22Rv1 (cell line): ENCODE measurements around the gene DENND4A.

Source experiments
- H3K27ac ChIP-seq: fragments of 450-650 bp; 2 replicates; pipeline ENCODE4 v1.5.1; 2017
- CTCF ChIP-seq: fragments of 450-650 bp; IDR thresholded peaks from 2 replicates; pipeline ENCODE4 v1.5.1; 2017; ENCODE audit warnings: mild to moderate bottlenecking
- ZFX ChIP-seq: fragments of 450-650 bp; IDR thresholded peaks from 2 replicates; pipeline ENCODE4 v1.6.1; 2017; ENCODE audit warnings: antibody characterized with exemption, borderline replicate concordance

DENND4A gene

GRCh38 chr15:65650312-65651041 is 141.6 kb downstream of the DENND4A start:
- TF ChIP-seq CTCF (no peak), ZFX (no peak)
- no peak overlapping the region for H3K27ac ChIP-seq

- TF ChIP-seq CTCF (no peak), ZFX (no peak)
Observed at GRCh38 chr15:65646486-65646885, 145.6 kb downstream of the DENND4A start.

DNA sequence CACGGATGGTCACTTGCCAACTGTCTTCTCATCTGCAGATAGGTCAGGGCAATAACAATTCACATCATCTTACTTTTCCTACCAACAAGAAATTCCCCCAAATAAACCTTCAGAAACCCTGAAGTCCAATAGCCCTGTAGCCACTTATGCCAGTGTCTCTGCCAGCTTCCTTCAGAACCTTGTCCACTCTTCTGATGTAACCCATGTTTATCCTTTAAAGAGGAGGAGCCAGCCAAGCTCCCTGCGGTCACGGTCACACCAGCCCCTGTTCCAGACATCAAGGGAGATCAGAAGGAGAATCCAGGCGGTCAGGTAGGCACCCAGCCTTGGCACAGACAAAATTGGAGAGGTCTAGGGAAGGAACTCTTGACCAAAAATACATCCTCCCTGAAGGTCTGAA is 146.7 kb downstream of the DENND4A start:
- no peak for TF ChIP-seq ZFX
- no peak for TF ChIP-seq CTCF
- H3K27ac ChIP-seq, result no peak overlapping the region

More at GRCh38 chr15:65646486-65646885, 145.6 kb downstream of the DENND4A start:
- H3K27ac ChIP-seq, result no peak overlapping the region

GRCh38 chr15:65644282-65644681 is 147.8 kb downstream of the DENND4A start:
- no peak overlapping the region for H3K27ac ChIP-seq
- TF ChIP-seq ZFX (no peak), CTCF (no peak)

- TF ChIP-seq ZFX (no peak), CTCF (no peak)
- H3K27ac ChIP-seq, result no peak overlapping the region
Observed at GRCh38 chr15:65642594-65642993, 149.5 kb downstream of the DENND4A start.

DNA sequence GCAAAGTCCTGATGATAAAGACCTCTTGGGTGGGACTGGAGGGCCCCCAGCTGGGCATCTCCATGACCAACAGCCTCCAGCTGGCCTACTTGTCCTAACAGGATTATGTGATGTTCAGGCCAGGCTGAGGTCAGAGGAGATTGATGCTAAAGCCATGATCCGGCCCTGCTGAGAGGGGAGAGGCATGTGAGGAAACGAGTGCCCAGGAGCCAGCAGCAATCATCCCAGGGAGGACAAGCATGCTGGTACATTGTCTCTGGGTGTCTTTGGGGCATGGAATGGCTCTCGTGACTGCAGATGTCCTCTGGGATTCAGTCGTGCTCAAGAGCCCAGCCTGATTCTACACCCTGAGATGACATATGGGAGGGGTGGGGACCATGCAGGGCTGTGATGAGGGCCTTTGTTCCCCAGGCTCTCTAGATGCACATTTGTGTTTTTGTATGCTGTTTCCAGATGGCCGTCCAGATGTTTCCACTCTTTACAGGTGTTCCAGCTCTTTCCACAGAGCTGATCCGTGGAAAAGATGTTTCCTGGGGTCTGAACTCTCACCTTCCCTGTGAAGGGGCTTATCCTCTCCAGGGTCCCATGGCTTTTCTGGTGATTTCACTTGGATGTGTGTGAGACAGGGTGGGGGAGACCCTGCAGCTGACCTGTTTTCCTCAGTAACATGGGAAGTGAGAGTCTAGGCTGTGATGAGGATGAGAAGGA is 150.2 kb downstream of the DENND4A start:
- TF ChIP-seq CTCF (no peak), ZFX (no peak)
- H3K27ac ChIP-seq, result no peak overlapping the region

GRCh38 chr15:65639509-65639908 is 152.6 kb downstream of the DENND4A start:
- no peak overlapping the region for H3K27ac ChIP-seq
- TF ChIP-seq CTCF, result no peak
- TF ChIP-seq ZFX, result no peak
